ENCODE data around the gene TRAPPC8.

GRCh38 chr18:31978616-31979015 is 35.7 kb upstream of the TRAPPC8 start:
- no peak for TF ChIP-seq CTCF (conservative IDR thresholded peaks at IDR 0.05; ENCODE audit: low read length)
- no peak for TF ChIP-seq EZH2phosphoT487 (IDR thresholded peaks at IDR 0.05; ENCODE audit: borderline replicate concordance, low read depth, low read length)
